GM21528 (cell line): ENCODE measurements around the gene UBN2.
"Not testable (repeated sequence)": the region's sequence is repeated elsewhere in the genome, so short reads cannot be mapped to it uniquely, and the experiment has no call there.

ENCODE experiments used
- ATAC-seq: cut with Tn5 transposase; IDR thresholded peaks from one replicate; pipeline ENCODE4 v1.9.1; 2021; ENCODE audit warnings: mild to moderate bottlenecking, moderate library complexity; ENCODE audit not compliant: unreplicated experiment, low FRiP score

The UBN2 gene

GRCh38 chr7:139230774-139231512 lies at the start of gene UBN2:
TSS of gene UBN2 (plus strand) at chr7:139231237. CDS start at chr7:139231485, 248 bp downstream.
- ATAC-seq: peak; percentile 97

- ATAC-seq: no peak
Observed at GRCh38 chr7:139181404-139181803, 49.6 kb upstream of the UBN2 start.

- ATAC-seq: no peak
Observed at GRCh38 chr7:139182363-139182762, 48.7 kb upstream of the UBN2 start.

- no peak for ATAC-seq
Observed at GRCh38 chr7:139183251-139183650, 47.8 kb upstream of the UBN2 start.

- no peak for ATAC-seq
Observed at GRCh38 chr7:139183878-139184338, 47.1 kb upstream of the UBN2 start.

GRCh38 chr7:139186146-139186545 lies 44.9 kb upstream of the UBN2 start:
- no peak for ATAC-seq

- ATAC-seq: no peak
Observed at GRCh38 chr7:139189357-139189756, 41.7 kb upstream of the UBN2 start.

GRCh38 chr7:139192014-139192706 lies 38.9 kb upstream of the UBN2 start:
- no peak for ATAC-seq

- no peak for ATAC-seq
Observed at GRCh38 chr7:139200382-139200781, 30.7 kb upstream of the UBN2 start.

GRCh38 chr7:139203992-139204391 lies 27.0 kb upstream of the UBN2 start:
- ATAC-seq: no peak

GRCh38 chr7:139205843-139206242 lies 25.2 kb upstream of the UBN2 start:
- no peak for ATAC-seq

- ATAC-seq: no peak
Observed at GRCh38 chr7:139212133-139212532, 18.9 kb upstream of the UBN2 start.

GRCh38 chr7:139213489-139213888 lies 17.5 kb upstream of the UBN2 start:
- not testable (repeated sequence) for ATAC-seq

- ATAC-seq: no peak
Observed at GRCh38 chr7:139218173-139218572, 12.9 kb upstream of the UBN2 start.

- ATAC-seq: no peak
Observed at GRCh38 chr7:139224219-139224618, 6.8 kb upstream of the UBN2 start.

- ATAC-seq: not testable (repeated sequence)
Observed at GRCh38 chr7:139224836-139225235, 6.2 kb upstream of the UBN2 start.

GRCh38 chr7:139225286-139226157 lies 5.5 kb upstream of the UBN2 start:
- not testable (repeated sequence) for ATAC-seq

- ATAC-seq: not testable (repeated sequence)
Observed at GRCh38 chr7:139226158-139226515, 4.9 kb upstream of the UBN2 start.

- not testable (repeated sequence) for ATAC-seq
Observed at GRCh38 chr7:139226988-139227488, 4.0 kb upstream of the UBN2 start.

GRCh38 chr7:139230023-139230422 lies 1.0 kb upstream of the UBN2 start:
- no peak for ATAC-seq

GRCh38 chr7:139230484-139230773 lies 608 bp upstream of the UBN2 start:
- no peak for ATAC-seq
